22Rv1 (cell line): ENCODE data around the gene RBMS3.
"Not testable (repeated sequence)": the region's sequence is repeated elsewhere in the genome, so short reads cannot be mapped to it uniquely, and the experiment has no call there.

Experiments used
- H3K27ac ChIP-seq: fragments of 450-650 bp; 2 replicates; pipeline ENCODE4 v1.5.1; 2017
- ZFX ChIP-seq: fragments of 450-650 bp; IDR thresholded peaks from 2 replicates; pipeline ENCODE4 v1.6.1; 2017; ENCODE audit warnings: antibody characterized with exemption, borderline replicate concordance
- TF ChIP-seq, protein P1 (sequence below): fragments of 450-650 bp; IDR thresholded peaks from 2 replicates; pipeline ENCODE4 v1.5.1; 2017; ENCODE audit warnings: mild to moderate bottlenecking

RBMS3 gene

DNA sequence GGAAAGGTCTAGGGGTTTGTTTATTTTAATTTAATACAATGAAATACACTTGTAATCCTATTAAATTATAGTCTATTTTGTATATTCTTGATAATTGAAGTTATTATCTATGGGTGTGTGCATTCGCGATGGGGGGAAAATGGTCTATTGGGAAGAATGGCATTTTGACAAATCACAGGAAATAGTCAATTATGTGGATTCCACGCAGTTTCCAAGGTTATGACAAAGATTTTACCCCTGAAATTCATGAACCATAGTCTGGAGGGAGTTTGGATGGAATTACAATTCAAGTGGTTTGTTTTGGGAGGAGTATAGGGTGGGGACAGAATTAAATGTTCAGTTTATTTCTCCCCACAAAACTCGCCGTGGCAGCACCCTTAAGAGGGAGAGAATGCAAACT lies 66.5 kb downstream of the RBMS3 start:
- H3K27ac ChIP-seq, result no peak overlapping the region
- TF ChIP-seq, protein P1, sequence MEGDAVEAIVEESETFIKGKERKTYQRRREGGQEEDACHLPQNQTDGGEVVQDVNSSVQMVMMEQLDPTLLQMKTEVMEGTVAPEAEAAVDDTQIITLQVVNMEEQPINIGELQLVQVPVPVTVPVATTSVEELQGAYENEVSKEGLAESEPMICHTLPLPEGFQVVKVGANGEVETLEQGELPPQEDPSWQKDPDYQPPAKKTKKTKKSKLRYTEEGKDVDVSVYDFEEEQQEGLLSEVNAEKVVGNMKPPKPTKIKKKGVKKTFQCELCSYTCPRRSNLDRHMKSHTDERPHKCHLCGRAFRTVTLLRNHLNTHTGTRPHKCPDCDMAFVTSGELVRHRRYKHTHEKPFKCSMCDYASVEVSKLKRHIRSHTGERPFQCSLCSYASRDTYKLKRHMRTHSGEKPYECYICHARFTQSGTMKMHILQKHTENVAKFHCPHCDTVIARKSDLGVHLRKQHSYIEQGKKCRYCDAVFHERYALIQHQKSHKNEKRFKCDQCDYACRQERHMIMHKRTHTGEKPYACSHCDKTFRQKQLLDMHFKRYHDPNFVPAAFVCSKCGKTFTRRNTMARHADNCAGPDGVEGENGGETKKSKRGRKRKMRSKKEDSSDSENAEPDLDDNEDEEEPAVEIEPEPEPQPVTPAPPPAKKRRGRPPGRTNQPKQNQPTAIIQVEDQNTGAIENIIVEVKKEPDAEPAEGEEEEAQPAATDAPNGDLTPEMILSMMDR, result no peak
- TF ChIP-seq ZFX, result no peak

DNA sequence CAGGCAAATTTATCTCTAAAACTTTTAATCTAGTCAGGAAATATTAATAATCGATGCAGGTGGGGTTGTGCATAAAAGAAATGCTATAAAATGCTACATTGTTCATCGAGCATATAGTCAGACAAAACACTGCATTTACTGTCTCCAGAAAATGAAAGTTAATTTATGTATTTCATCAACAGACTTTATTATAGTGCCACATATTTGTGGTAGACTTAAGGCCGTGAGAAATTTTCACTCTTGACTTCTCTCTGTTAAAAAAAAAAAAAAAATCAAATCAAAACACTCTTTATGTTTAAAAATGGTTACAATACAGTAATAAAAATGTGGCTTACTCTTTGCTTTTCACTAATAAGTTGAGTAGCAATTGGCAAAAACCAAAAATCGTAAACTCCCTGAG lies 67.4 kb downstream of the RBMS3 start:
- TF ChIP-seq ZFX, result no peak
- TF ChIP-seq, protein P1, result no peak

DNA sequence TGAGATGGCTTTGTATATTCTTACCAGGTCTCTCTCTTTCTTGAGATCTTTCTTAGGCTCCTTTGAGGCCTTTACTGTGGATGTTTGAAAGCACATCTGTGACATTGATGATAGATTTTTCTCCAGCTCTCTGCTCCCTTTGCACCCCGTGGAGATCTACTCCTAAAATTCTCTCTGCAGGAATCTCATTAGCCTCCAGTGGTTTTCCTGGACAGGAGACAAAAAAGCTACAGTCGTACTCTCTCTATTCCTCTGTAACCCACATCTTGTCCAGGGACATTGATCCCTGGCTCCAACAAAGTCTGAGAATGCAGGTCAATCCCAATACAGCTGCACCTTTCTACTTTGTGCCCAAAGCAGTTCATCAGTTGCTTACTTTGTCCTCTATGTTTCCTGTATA lies 68.2 kb downstream of the RBMS3 start:
- TF ChIP-seq ZFX, result no peak
- TF ChIP-seq, protein P1, result no peak
- no peak overlapping the region for H3K27ac ChIP-seq

More for the DNA sequence above, 67.4 kb downstream of the RBMS3 start:
- H3K27ac ChIP-seq, result no peak overlapping the region

DNA sequence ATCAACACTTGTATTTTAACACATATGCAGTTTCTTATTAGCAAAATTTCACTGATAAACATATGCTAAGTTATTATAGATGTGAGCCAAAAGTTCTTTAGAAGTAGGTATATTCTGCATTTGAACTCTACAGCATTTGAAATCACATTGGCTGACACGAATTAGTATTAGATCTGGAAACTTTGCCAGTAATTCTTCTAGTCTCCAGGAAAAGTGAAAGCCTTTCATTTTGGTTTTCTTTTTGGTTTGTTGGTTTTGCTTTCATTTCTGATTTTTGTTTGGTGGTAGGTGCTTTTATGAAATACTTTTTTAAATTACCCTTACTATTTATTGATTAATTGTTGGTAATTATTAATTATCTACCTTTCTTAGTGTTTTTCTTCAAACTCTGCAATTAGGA lies 72.9 kb downstream of the RBMS3 start:
- no peak overlapping the region for H3K27ac ChIP-seq

DNA sequence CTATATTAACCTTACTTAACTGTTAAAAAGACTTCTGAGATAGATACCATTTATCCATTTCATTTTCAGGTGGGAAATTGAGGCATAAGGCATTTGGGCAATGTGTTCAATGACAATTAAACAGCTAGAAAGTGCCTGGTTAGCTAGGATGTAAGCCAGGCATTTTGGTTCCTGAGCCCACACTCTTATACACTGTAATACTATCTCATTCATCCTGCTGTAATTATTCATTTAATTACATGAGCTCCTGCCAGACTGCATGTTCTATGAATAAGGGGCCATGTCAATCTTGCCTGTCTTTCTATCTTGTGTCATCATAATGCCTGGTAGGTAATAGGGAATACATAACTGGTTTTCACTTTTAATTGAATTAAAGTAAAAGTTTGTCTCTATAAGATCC lies 74.0 kb downstream of the RBMS3 start:
- no peak for TF ChIP-seq ZFX
- TF ChIP-seq, protein P1, result no peak
- no peak overlapping the region for H3K27ac ChIP-seq

More for the DNA sequence above, 72.9 kb downstream of the RBMS3 start:
- TF ChIP-seq, protein P1, result no peak
- TF ChIP-seq ZFX, result no peak

DNA sequence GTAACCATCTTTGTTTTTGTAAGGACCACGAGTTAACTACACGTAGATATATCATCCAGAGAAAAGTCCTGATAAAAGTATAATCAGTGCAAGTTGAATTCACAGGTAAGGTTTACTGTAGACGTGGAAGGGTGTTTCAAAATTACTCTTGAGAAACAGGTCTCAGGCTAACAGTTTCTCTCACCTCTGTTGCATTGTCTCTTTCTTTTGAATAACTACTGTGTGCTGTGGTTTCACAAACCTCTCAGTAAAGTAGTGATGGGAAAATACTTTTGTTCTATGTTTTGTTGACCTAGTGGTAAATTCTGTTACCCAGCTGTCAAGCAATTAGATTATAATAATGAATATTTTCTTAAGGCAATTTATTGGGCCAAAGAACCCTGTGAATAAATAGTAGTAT lies 75.2 kb downstream of the RBMS3 start:
- H3K27ac ChIP-seq, result no peak overlapping the region
- TF ChIP-seq ZFX, result no peak
- TF ChIP-seq, protein P1, result no peak

DNA sequence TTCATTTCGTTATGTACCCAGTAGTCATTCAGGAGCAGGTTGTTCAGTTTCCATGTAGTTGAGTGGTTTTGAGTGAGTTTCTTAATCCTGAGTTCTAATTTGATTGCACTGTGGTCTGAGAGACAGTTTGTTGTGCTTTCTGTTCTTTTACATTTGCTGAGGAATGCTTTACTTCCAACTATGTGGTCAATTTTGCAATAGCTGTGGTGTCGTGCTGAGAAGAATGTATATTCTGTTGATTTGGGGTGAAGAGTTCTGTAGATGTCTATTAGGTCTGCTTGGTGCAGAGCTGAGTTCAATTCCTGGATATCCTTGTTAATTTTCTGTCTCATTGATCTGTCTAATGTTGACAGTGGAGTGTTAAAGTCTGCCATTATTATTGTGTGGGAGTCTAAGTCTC lies 79.4 kb downstream of the RBMS3 start:
- H3K27ac ChIP-seq, result not testable (repeated sequence)

DNA sequence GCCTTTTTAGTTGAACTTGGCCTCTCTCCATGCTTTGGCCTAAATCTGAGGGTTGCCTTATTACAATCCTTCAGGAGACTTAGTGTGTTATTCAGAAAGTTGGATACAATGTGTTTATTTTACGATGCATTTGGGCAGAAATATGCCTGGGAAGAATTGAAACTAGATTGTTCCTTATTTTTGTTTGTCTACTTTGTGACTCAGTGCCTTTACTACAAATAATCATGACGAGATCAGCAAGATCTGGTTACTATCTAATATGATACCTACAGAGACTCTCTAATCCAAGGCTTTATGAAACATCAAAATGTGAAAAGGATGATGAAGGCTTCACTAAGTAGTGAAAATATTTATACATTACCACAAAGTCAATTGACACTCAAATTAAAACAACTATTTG lies 82.2 kb downstream of the RBMS3 start:
- no peak overlapping the region for H3K27ac ChIP-seq
- no peak for TF ChIP-seq ZFX
- TF ChIP-seq, protein P1, result no peak
